GM23338 (cell line): Measurements from ENCODE around the gene LYL1.

Experiments
- CREB1 ChIP-seq: fragments of 250-450 bp; sonication (Bioruptor Pico); IDR thresholded peaks from 2 replicates; pipeline ENCODE4 v1.5.0; 2020; ENCODE audit warnings: low read depth, mild to moderate bottlenecking, moderate library complexity
- EZH2 ChIP-seq: fragments of 200-600 bp; sonication (generic); IDR thresholded peaks from one replicate; pipeline ENCODE4 v1.8.0; 2017; ENCODE audit warnings: antibody characterized with exemption, mild to moderate bottlenecking, low read depth; ENCODE audit not compliant: unreplicated experiment
- EZH2phosphoT487 ChIP-seq: fragments of 200-600 bp; sonication (generic); IDR thresholded peaks from one replicate; pipeline ENCODE4 v1.8.1; 2018; ENCODE audit warnings: antibody characterized with exemption; ENCODE audit not compliant: unreplicated experiment
- JUNB ChIP-seq: IDR thresholded peaks from one replicate; pipeline ENCODE4 v1.6.1; 2016; ENCODE audit warnings: antibody characterized with exemption; ENCODE audit not compliant: unreplicated experiment
- NANOG ChIP-seq: IDR thresholded peaks from 2 replicates; pipeline ENCODE4 v1.6.1; 2016; ENCODE audit warnings: antibody characterized with exemption, borderline replicate concordance
- POLR2AphosphoS5 ChIP-seq: IDR thresholded peaks from 2 replicates; pipeline ENCODE4 v1.6.1; 2016; ENCODE audit warnings: antibody characterized with exemption, low read depth
- STAT1 ChIP-seq: IDR thresholded peaks from one replicate; pipeline ENCODE4 v1.6.1; 2016; ENCODE audit warnings: antibody characterized with exemption; ENCODE audit not compliant: unreplicated experiment
- ZNF114 ChIP-seq: fragments of 250-450 bp; sonication (Bioruptor Pico); IDR thresholded peaks from 2 replicates; pipeline ENCODE4 v1.5.0; 2020; ENCODE audit warnings: mild to moderate bottlenecking, moderate library complexity
- TF ChIP-seq, protein P1 (sequence below), 2 experiments: fragments of 200-600 bp in 1 of 2; sonication (generic) in 1 of 2; conservative IDR thresholded peaks; 2 replicates each; pipeline versions ENCODE4 v1.5.1 to v1.6.1; 2016 to 2017; ENCODE audit warnings: antibody characterized with exemption in 2 of 2, low read depth in 2 of 2, mild to moderate bottlenecking in 2 of 2, moderate library complexity in 1 of 2
- TF ChIP-seq, protein P2 (sequence below): IDR thresholded peaks from one replicate; pipeline ENCODE4 v1.6.1; 2018; ENCODE audit warnings: antibody characterized with exemption; ENCODE audit not compliant: unreplicated experiment
- TF ChIP-seq, protein P3 (sequence below): IDR thresholded peaks from 2 replicates; pipeline ENCODE4 v1.6.1; 2016; ENCODE audit warnings: antibody characterized with exemption

DNA sequence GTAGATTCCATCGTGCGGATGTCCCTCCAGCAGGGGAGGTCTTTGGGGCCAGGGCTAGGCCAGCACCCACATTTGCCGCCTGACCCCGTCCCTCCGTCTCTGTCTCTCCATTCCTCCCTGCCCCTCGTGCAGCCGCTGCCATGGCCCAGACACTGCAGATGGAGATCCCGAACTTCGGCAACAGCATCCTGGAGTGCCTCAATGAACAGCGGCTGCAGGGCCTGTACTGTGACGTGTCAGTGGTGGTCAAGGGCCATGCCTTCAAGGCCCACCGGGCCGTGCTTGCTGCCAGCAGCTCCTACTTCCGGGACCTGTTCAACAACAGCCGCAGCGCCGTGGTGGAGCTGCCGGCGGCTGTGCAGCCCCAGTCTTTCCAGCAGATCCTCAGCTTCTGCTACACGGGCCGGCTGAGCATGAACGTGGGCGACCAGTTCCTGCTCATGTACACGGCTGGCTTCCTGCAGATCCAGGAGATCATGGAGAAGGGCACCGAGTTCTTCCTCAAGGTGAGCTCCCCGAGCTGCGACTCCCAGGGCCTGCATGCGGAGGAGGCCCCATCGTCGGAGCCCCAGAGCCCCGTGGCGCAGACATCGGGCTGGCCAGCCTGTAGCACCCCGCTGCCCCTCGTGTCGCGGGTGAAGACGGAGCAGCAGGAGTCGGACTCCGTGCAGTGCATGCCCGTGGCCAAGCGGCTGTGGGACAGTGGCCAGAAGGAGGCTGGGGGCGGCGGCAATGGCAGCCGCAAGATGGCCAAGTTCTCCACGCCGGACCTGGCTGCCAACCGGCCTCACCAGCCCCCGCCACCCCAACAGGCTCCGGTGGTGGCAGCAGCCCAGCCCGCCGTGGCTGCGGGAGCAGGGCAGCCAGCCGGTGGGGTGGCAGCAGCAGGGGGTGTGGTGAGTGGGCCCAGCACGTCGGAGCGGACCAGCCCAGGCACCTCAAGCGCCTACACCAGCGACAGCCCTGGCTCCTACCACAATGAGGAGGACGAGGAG, 32.7 kb upstream of the LYL1 start:
- TF ChIP-seq, protein P1, sequence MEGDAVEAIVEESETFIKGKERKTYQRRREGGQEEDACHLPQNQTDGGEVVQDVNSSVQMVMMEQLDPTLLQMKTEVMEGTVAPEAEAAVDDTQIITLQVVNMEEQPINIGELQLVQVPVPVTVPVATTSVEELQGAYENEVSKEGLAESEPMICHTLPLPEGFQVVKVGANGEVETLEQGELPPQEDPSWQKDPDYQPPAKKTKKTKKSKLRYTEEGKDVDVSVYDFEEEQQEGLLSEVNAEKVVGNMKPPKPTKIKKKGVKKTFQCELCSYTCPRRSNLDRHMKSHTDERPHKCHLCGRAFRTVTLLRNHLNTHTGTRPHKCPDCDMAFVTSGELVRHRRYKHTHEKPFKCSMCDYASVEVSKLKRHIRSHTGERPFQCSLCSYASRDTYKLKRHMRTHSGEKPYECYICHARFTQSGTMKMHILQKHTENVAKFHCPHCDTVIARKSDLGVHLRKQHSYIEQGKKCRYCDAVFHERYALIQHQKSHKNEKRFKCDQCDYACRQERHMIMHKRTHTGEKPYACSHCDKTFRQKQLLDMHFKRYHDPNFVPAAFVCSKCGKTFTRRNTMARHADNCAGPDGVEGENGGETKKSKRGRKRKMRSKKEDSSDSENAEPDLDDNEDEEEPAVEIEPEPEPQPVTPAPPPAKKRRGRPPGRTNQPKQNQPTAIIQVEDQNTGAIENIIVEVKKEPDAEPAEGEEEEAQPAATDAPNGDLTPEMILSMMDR (conservative IDR thresholded peaks at IDR 0.05; ENCODE audit: low read depth in 2 of 2), result no peak
- TF ChIP-seq CREB1 (CRISPR knock-in tag), result no peak
- TF ChIP-seq STAT1, result no peak
- TF ChIP-seq EZH2, result no peak
- TF ChIP-seq EZH2phosphoT487, result no peak
- no peak for TF ChIP-seq POLR2AphosphoS5
- TF ChIP-seq, protein P2, sequence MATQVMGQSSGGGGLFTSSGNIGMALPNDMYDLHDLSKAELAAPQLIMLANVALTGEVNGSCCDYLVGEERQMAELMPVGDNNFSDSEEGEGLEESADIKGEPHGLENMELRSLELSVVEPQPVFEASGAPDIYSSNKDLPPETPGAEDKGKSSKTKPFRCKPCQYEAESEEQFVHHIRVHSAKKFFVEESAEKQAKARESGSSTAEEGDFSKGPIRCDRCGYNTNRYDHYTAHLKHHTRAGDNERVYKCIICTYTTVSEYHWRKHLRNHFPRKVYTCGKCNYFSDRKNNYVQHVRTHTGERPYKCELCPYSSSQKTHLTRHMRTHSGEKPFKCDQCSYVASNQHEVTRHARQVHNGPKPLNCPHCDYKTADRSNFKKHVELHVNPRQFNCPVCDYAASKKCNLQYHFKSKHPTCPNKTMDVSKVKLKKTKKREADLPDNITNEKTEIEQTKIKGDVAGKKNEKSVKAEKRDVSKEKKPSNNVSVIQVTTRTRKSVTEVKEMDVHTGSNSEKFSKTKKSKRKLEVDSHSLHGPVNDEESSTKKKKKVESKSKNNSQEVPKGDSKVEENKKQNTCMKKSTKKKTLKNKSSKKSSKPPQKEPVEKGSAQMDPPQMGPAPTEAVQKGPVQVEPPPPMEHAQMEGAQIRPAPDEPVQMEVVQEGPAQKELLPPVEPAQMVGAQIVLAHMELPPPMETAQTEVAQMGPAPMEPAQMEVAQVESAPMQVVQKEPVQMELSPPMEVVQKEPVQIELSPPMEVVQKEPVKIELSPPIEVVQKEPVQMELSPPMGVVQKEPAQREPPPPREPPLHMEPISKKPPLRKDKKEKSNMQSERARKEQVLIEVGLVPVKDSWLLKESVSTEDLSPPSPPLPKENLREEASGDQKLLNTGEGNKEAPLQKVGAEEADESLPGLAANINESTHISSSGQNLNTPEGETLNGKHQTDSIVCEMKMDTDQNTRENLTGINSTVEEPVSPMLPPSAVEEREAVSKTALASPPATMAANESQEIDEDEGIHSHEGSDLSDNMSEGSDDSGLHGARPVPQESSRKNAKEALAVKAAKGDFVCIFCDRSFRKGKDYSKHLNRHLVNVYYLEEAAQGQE, result no peak
- no peak for TF ChIP-seq JUNB
- TF ChIP-seq NANOG, result no peak
- TF ChIP-seq ZNF114 (CRISPR knock-in tag), result no peak
- TF ChIP-seq, protein P3, sequence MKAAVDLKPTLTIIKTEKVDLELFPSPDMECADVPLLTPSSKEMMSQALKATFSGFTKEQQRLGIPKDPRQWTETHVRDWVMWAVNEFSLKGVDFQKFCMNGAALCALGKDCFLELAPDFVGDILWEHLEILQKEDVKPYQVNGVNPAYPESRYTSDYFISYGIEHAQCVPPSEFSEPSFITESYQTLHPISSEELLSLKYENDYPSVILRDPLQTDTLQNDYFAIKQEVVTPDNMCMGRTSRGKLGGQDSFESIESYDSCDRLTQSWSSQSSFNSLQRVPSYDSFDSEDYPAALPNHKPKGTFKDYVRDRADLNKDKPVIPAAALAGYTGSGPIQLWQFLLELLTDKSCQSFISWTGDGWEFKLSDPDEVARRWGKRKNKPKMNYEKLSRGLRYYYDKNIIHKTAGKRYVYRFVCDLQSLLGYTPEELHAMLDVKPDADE, result no peak
